Psoas muscle (tissue), 8 donors: Measurements from ENCODE around the gene PPM1H. TPM values are rescaled to one million over a fixed set of nuclear protein-coding genes. Genes with fewer than 3 reads are reported as not detected.

ENCODE experiments used
- ATAC-seq, 4 donors: fragments of 200-7000 bp; cut with Tn5 transposase; one replicate each; pipeline ENCODE4 v1.9.1; 2020; ENCODE audit warnings: moderate library complexity in 3 of 4, mild to moderate bottlenecking in 2 of 4
- DNase-seq, 2 donors: peaks; one replicate each; pipeline ENCODE4 v3.0.0-alpha.2; 2020
- H3K27ac ChIP-seq: fragments of 200-600 bp; one replicate; pipeline ENCODE4 v1.8.0; 2022
- H3K27me3 ChIP-seq, 3 donors: fragments of 200-600 bp in 1 of 3; one replicate each; pipeline versions ENCODE4 v1.6.1 to v1.8.0; 2013 to 2022; ENCODE audit warnings: low read length in 2 of 3, mild to moderate bottlenecking in 2 of 3, moderate library complexity in 1 of 3; ENCODE audit not compliant: insufficient read depth in 3 of 3
- H3K36me3 ChIP-seq, 2 donors: fragments of 200-600 bp in 1 of 2; one replicate each; pipeline versions ENCODE4 v1.6.1 to v1.8.0; 2013 to 2022; ENCODE audit warnings: low read depth in 1 of 2, mild to moderate bottlenecking in 1 of 2, moderate library complexity in 1 of 2; ENCODE audit not compliant: insufficient read depth in 1 of 2
- H3K4me1 ChIP-seq: fragments of 200-600 bp; one replicate; pipeline ENCODE4 v1.8.0; 2022
- H3K4me3 ChIP-seq: fragments of 200-600 bp; one replicate; pipeline ENCODE4 v1.8.0; 2022; ENCODE audit warnings: mild to moderate bottlenecking
- H3K9me3 ChIP-seq: fragments of 200-600 bp; one replicate; pipeline ENCODE4 v1.8.0; 2022
- CTCF ChIP-seq: fragments of 200-600 bp; IDR thresholded peaks from one replicate; pipeline ENCODE4 v1.8.0; 2022; ENCODE audit warnings: antibody characterized with exemption
- WGBS, 3 donors: extraction: QIAGEN DNeasy Blood & Tissue Kit; methylation state at CpG; one replicate each; pipeline versions ENCODE4 v1.1.6 to v1.1.7; 2013; 5-methylcytosine and 5-hydroxymethylcytosine counted together
- intact Hi-C, 2 donors: fragments of 100-400 bp; cut with DNase I; formaldehyde crosslinking; loops; one replicate each; pipeline versions ENCODE4 v1.11.0 to v1.14.2; 2022
- polyA plus RNA-seq, 3 donors: library from polyadenylated mRNA; stranded (reverse); fragments of 200-250 nt; gene quantifications; one replicate each; pipeline ENCODE4 v1.2.3, GENCODE V29; 2013
- total RNA-seq, 4 donors: library from RNA; stranded (reverse); fragmentation: NEBNext Ultra II Directional in 2 of 4; extraction: Animal tissue kit (Norgen Biotek cat#: 25700) in 2 of 4; gene quantifications; one replicate each; pipeline versions ENCODE4 v1.2.1 to v1.2.4, GENCODE V29; 2021 to 2023
- donor health status: healthy with polysubstance abuse.
- donor health status: DM: no; HTN: no; CAD: no; lungs with moderate emphysema.
- donor health status: Bipolar disorder and iron deficiency.
- donor health status: healthy.
- donor health status: DM: yes; HTN: yes; CAD: no.
- donor health status: DM: no; HTN: no; CAD: no.
- donor health status: DM: no; HTN: no; CAD: no.
- donor health status: DM: yes; HTN: yes; CAD: no.

Gene PPM1H
- total and polyA plus RNA-seq, 7 donors = 0.65 to 4.3 (median 1.8) TPM

- Histone ChIP-seq H3K27ac (no peak overlapping the region), H3K4me3 (no peak overlapping the region), H3K36me3 (no peaks in the 10 kb centered on the region), H3K4me1 (no peaks in the 10 kb centered on the region), H3K27me3 (no peaks in the 10 kb centered on the region), H3K9me3 (no peaks in the 10 kb centered on the region)
- DNase-seq (no peak), ATAC-seq (no peak)
- WGBS, 3 donors = 97 to 100% (median 100%) methylated on average over 2 of the region's 2 CpGs
- intact Hi-C loops = no loop called here
- TF ChIP-seq CTCF = no peak
Measured at GRCh38 chr12:62707939-62708338, 227.0 kb downstream of the PPM1H start.

GRCh38 chr12:62705846-62706245, 229.1 kb downstream of the PPM1H start:
- intact Hi-C loops = no loop called here
- Histone ChIP-seq H3K4me3 (no peak overlapping the region), H3K9me3 (no peaks in the 10 kb centered on the region), H3K27me3 (no peaks in the 10 kb centered on the region), H3K4me1 (no peaks in the 10 kb centered on the region), H3K27ac (no peak overlapping the region), H3K36me3 (no peaks in the 10 kb centered on the region)
- no peak for TF ChIP-seq CTCF
- ATAC-seq (no peak), DNase-seq (no peak)
- WGBS, 3 donors = 83 to 90% (median 84%) methylated on average over 4 of the region's 4 CpGs

DNA sequence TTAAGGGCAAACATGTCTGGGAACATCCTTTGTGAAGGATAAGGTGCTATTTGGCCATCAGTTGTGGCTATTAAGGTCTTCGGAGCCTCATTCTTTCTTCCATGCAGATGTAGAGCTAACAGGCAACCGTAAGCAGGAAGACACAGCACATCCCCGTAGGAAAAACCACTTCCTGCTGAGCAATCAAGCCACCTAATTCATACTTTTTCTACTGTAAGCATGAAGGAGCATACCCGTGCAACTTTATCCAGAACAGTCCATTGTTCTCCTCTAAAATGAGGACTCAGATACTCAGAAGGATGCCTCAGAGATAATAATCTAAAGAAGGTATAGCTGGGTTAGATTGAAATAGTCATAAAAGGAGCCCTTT, 232.0 kb downstream of the PPM1H start:
- Histone ChIP-seq H3K27me3 (no peaks in the 10 kb centered on the region), H3K36me3 (no peaks in the 10 kb centered on the region), H3K4me3 (no peak overlapping the region), H3K9me3 (no peaks in the 10 kb centered on the region), H3K4me1 (no peaks in the 10 kb centered on the region), H3K27ac (peak overlapping the region; percentile 57)
- no peak for TF ChIP-seq CTCF
- 44 to 57% (median 52%) methylated on average over 4 of the region's 4 CpGs for WGBS, 3 donors
- DNase-seq (no peak), ATAC-seq (peak in 3 of 4 donors; percentile 19 to 33 (median 22))
- intact Hi-C loops = no loop called here

- Histone ChIP-seq H3K4me1 (no peaks in the 10 kb centered on the region), H3K27me3 (no peaks in the 10 kb centered on the region), H3K36me3 (no peaks in the 10 kb centered on the region), H3K4me3 (no peak overlapping the region), H3K27ac (no peak overlapping the region), H3K9me3 (no peaks in the 10 kb centered on the region)
- intact Hi-C loops = no loop called here
- 78 to 93% (median 87%) methylated on average over 5 of the region's 5 CpGs for WGBS, 3 donors
- DNase-seq = no peak
- ATAC-seq = no peak
- no peak for TF ChIP-seq CTCF
Measured at GRCh38 chr12:62701492-62701891, 233.5 kb downstream of the PPM1H start.

GRCh38 chr12:62700091-62700880, 234.7 kb downstream of the PPM1H start:
- intact Hi-C loops = no loop called here
- Histone ChIP-seq H3K36me3 (no peaks in the 10 kb centered on the region), H3K9me3 (no peaks in the 10 kb centered on the region), H3K27ac (no peak overlapping the region), H3K27me3 (no peaks in the 10 kb centered on the region), H3K4me3 (no peak overlapping the region), H3K4me1 (no peaks in the 10 kb centered on the region)
- TF ChIP-seq CTCF = no peak
- 94 to 96% (median 96%) methylated on average over 5 of the region's 5 CpGs for WGBS, 3 donors
- DNase-seq (no peak), ATAC-seq (no peak)
